Fibroblast of villous mesenchyme (primary cell): Measurements from ENCODE around the gene PLA2G2F. TPM values are rescaled to one million over a fixed set of nuclear protein-coding genes. Genes with fewer than 3 reads are reported as not detected.

Source experiments
- DNase-seq: peaks from one replicate; pipeline ENCODE4 v3.0.0-alpha.2; 2010; ENCODE audit warnings: low read depth
- H3K4me3 ChIP-seq: 2 replicates; pipeline ENCODE4 v1.5.1; 2011; ENCODE audit warnings: low read depth, mild to moderate bottlenecking, low read length
- total RNA-seq: library from RNA; depleted of rRNA; stranded (reverse); fragments of >200 nt; gene quantifications from 2 replicates; pipeline ENCODE4 v1.2.3, GENCODE V29; 2012
- TF ChIP-seq, protein P1 (sequence below): IDR thresholded peaks from 2 replicates; pipeline ENCODE4 v1.5.1; 2012; ENCODE audit warnings: low read depth, mild to moderate bottlenecking, low read length; ENCODE audit not compliant: insufficient read depth

The PLA2G2F gene
- total RNA-seq, 1 donor: not detected

DNA sequence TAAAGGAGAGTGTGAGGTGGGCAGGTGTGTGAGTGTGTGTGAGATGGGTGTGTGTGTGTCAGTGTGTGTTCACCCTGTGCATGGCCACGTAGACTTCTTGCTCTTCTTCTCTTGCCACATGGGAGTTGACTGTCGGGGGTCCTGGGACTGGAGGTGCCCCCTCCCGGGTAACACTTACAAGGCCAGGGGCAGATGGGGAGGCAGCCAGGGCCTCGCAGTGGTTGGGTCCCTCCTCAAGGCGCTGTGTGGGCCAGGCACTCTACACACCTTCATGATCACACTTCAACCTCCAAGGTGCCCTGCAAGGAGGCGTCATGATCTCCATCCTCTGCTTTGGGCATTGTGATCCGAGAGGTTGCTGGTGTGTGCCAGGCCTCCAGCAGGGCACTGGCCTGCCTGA is 2.3 kb downstream of the PLA2G2F start:
- H3K4me3 ChIP-seq: no peak overlapping the region
- TF ChIP-seq, protein P1, sequence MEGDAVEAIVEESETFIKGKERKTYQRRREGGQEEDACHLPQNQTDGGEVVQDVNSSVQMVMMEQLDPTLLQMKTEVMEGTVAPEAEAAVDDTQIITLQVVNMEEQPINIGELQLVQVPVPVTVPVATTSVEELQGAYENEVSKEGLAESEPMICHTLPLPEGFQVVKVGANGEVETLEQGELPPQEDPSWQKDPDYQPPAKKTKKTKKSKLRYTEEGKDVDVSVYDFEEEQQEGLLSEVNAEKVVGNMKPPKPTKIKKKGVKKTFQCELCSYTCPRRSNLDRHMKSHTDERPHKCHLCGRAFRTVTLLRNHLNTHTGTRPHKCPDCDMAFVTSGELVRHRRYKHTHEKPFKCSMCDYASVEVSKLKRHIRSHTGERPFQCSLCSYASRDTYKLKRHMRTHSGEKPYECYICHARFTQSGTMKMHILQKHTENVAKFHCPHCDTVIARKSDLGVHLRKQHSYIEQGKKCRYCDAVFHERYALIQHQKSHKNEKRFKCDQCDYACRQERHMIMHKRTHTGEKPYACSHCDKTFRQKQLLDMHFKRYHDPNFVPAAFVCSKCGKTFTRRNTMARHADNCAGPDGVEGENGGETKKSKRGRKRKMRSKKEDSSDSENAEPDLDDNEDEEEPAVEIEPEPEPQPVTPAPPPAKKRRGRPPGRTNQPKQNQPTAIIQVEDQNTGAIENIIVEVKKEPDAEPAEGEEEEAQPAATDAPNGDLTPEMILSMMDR: no peak
- no peak for DNase-seq

DNA sequence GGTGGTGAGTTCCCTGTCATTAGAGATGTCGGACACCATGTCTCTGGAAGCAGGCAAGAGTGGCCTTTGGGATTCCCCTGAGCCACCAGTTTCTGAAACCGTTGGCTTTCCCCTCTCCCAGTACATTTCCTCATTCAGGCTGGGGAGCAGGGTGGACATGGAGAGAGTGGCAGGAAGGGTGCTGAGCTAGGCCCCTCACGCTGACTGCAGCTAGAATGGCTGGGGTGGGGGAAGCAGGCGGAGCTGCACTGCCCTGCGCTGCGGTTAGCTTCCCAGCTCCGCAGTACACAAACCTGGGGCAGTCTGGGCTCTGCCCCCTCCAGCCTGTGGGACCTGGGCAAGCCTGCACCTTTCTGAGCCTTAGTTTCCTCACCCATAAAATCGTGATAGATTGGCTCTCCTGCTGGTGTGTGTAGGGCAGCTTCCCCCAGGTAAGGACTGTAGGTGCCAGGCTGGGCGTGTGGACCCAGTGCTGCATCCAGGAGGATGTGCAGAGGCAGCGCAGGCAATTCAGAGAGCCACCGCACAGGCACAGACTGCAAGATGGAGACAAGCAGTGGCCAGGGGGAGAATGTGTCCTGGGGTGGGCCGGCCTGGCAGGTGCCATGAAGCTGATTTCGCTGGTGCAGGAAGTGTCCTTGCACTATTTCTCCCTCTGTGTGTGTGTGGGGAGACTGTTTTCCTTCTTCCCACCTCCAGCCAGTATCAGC is 3.0 kb downstream of the PLA2G2F start:
- H3K4me3 ChIP-seq: no peak overlapping the region
- TF ChIP-seq, protein P1: no peak
- DNase-seq: no peak

DNA sequence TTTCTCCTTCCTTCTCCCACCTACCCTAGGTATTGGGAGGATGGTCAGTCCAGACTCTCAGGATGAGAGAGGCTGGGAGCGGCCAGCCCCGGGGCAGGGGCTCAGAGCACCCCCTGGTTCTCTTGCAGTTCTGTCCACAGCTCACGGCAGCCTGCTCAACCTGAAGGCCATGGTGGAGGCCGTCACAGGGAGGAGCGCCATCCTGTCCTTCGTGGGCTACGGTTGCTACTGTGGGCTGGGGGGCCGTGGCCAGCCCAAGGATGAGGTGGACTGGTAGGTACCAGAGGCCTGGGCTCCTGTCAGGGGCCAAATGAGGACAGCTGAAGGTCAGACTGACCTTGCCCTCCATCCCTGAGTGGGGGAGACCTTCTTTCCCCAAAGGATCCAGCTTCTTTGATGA is 4.2 kb downstream of the PLA2G2F start:
- H3K4me3 ChIP-seq: no peak overlapping the region
- TF ChIP-seq, protein P1: no peak
- no peak for DNase-seq

DNA sequence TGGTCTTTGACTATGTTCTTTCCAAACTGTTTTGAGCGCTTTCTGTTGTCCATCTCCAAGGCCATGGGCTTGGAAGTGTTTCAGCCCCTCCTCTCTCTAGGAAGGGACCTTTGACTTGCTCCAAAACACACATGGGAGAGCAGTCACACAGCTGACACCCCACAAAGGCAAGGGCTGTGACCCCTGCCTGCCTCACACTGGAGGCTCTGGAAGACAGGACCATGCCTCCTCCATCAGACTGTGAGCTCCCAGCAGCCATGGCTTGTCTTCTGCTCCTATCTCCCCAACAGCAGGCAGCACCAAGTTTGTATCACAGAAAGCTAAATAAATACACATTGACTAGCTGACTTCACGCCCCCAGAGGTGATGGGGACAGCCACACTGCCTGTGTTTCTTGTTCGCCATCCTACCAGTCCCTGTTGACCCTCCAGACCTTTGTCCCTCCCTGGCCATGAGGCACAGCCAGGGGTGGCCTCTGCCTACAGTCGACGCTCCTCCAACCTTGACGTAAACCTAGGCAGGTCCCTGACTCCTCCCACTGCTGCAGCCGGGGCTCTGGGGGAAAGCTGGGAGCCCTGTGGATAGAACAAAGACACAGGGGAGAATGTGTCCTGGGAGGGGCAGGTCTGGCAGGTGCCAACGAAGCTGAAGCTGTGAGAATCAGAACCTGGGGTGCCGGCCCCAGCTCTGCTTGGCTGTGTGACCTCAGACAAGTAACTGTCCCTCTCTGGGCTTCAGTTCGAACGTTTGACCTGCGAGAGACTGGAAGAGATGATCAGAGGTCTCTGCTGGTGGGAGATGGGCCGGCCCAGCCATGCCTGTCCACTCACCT is 4.8 kb downstream of the PLA2G2F start:
- TF ChIP-seq, protein P1: no peak
- no peak for DNase-seq
- H3K4me3 ChIP-seq: no peak overlapping the region

DNA sequence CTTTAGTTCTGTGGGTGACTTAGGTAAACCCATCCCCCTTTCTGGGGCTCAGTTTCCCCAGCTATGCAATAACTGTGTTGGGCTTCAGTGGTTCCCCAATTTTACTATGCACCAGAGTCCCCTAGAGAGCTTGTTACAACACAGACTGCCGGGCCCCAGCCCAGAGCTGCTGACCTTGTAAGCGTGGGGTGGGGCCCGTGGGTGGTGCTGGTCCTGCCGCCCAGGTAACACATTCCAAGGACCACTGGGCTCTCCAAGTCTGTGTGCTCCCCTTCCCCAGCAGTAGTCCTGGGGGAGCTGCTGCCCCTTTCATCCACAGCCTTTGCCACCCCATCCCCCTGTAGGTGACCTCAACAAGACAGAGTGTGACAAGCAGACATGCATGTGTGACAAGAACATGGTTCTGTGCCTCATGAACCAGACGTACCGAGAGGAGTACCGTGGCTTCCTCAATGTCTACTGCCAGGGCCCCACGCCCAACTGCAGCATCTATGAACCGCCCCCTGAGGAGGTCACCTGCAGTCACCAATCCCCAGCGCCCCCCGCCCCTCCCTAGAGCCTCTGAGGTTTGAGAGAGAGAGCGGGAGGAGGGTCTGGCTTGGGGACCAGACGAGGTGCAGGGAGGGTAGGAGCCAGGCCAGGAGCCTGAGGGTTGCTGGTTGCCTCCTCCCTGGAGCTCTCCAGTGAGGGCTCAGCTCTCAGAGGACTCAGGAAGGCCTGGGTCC is 8.9 kb downstream of the PLA2G2F start:
- TF ChIP-seq, protein P1: no peak
- no peak overlapping the region for H3K4me3 ChIP-seq
- DNase-seq: no peak

DNA sequence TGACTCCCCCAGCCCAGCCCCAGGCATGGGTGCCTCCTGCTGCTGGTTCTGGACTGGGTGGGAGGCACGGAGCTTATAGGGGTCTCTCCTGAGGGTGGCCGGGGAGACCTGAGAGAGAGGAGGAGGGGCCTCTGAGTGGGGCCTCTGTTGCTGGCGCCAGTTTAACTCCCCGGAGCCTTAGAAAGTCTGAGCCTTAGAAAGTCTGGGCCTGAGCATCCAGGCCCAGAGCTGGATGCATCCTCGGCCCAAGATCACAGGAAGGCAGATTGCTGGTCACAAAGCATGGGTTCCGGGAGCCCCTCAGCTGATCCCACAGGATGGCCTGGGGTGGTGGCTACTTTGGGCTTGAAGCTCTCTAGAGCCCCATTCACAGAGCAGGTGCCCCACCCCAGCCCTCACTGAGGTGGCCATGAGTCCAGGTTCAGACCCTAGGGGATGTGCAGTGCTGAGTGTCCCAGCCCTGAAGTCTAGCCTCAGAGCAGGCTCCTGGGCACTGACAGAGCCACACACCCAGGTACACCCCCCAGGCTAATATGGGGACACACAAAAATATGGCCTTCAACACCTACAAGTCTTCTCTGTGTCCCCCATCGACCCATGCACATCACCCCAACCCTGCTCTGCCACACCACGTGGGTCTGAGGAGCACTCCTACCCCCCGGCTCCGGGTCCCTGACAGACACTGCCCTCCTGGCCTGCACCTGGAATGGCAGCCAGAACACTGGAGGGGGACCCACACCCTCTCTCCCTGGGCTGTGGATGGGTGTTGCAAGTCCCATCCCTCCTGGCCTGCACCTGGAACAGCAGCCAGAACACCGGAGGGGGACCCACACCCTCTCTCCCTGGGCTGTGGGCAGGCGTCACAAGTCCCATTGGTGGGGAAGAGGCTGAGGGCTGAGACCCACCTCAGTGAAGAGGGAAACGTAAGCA is 9.7 kb downstream of the PLA2G2F start:
- no peak overlapping the region for H3K4me3 ChIP-seq
- TF ChIP-seq, protein P1: no peak
- no peak for DNase-seq
